HG03342 (cell line): ENCODE data around the gene MED26.
"Not testable (repeated sequence)": the region's sequence is repeated elsewhere in the genome, so short reads cannot be mapped to it uniquely, and the experiment has no call there.

Experiments used
- ATAC-seq: cut with Tn5 transposase; IDR thresholded peaks from one replicate; pipeline ENCODE4 v1.9.1; 2021; ENCODE audit warnings: mild to moderate bottlenecking, moderate library complexity; ENCODE audit not compliant: unreplicated experiment

Gene MED26

GRCh38 chr19:16576690-16577530, 51.1 kb downstream of the MED26 start:
- ATAC-seq = no peak

- no peak for ATAC-seq
Measured at GRCh38 chr19:16575861-16576689, 51.9 kb downstream of the MED26 start.

GRCh38 chr19:16575282-16575681, 52.7 kb downstream of the MED26 start:
- ATAC-seq = no peak

GRCh38 chr19:16573925-16574324, 54.1 kb downstream of the MED26 start:
- no peak for ATAC-seq

- ATAC-seq = no peak
Measured at GRCh38 chr19:16573296-16573695, 54.7 kb downstream of the MED26 start.

- peak; percentile 82 for ATAC-seq
Measured at GRCh38 chr19:16572332-16573211, 55.4 kb downstream of the MED26 start, which contains the start of gene SLC35E1. Gene SLC35E1 (minus strand): TSS chr19:16572415. CDS start chr19:16572364, 51 bp downstream.

GRCh38 chr19:16571822-16572331, 56.1 kb downstream of the MED26 start:
- peak; percentile 11 for ATAC-seq

GRCh38 chr19:16571283-16571682, 56.7 kb downstream of the MED26 start:
- no peak for ATAC-seq

GRCh38 chr19:16569609-16570320, 58.2 kb downstream of the MED26 start:
- ATAC-seq = no peak

- ATAC-seq = no peak
Measured at GRCh38 chr19:16566702-16567101, 61.3 kb downstream of the MED26 start.

GRCh38 chr19:16566161-16566560, 61.8 kb downstream of the MED26 start:
- no peak for ATAC-seq

- ATAC-seq = no peak
Measured at GRCh38 chr19:16564842-16565241, 63.2 kb downstream of the MED26 start.

GRCh38 chr19:16562608-16563025, 65.4 kb downstream of the MED26 start:
- ATAC-seq = no peak

- no peak for ATAC-seq
Measured at GRCh38 chr19:16561382-16561781, 66.6 kb downstream of the MED26 start.

GRCh38 chr19:16559780-16560276, 68.2 kb downstream of the MED26 start:
- no peak for ATAC-seq

- no peak for ATAC-seq
Measured at GRCh38 chr19:16554776-16555175, 73.2 kb downstream of the MED26 start.

- ATAC-seq = not testable (repeated sequence)
Measured at GRCh38 chr19:16551902-16552301, 76.1 kb downstream of the MED26 start.

- no peak for ATAC-seq
Measured at GRCh38 chr19:16548956-16549355, 79.0 kb downstream of the MED26 start.

- ATAC-seq = no peak
Measured at GRCh38 chr19:16544473-16545231, 83.4 kb downstream of the MED26 start.
